Measurements from ENCODE around the gene PRDM16. TPM values are rescaled to one million over a fixed set of nuclear protein-coding genes. Genes with fewer than 3 reads are reported as not detected.

The PRDM16 gene
- total RNA-seq, 1 experiment from 2014 or later = 0.17 TPM

DNA sequence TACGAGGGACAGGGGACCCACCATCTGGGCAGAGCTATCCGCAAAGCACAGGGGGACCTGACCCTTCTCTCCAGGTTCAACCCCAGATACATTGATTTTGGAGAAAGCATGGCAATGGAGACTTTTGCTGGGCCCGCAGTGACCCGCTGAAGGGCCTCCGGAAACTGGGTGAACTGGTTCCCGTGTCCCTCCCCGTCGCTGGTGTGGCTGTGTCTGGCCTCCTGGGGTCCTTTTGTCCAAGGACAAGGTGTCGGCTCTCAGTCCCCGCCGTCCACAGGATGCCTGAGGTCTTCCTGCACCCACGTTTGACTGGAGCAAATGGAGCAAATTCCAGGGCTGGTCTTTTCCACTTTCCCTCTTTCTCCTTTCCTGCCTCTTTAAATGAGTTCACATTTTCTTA is 176.3 kb downstream of the PRDM16 start:
- Histone ChIP-seq H2BK120ac (ENCODE audit: low read depth, low read length, poor library complexity, severe bottlenecking) (no peak overlapping the region), H3K27me3 (ENCODE audit: insufficient read depth, low read length) (no peaks in the 10 kb centered on the region; the same call in 1 of the 2 replicates), H2BK5ac (ENCODE audit: insufficient read length, low read length) (no peak overlapping the region), H3K23me2 (ENCODE audit: insufficient read length, low read depth, low read length, poor library complexity, severe bottlenecking) (no peaks in the 10 kb centered on the region), H3K23ac (ENCODE audit: insufficient read length, low read depth, low read length) (no peak overlapping the region), H3K79me1 (ENCODE audit: insufficient read depth, low read depth, low read length, poor library complexity, severe bottlenecking) (no peaks in the 10 kb centered on the region), H3K18ac (ENCODE audit: insufficient read length, low read depth, low read length) (no peak overlapping the region), H4K91ac (ENCODE audit: insufficient read length, low read depth, low read length) (no peak overlapping the region), H3K4me2 (ENCODE audit: insufficient read depth, insufficient read length, low read length) (no peak overlapping the region), H2BK20ac (ENCODE audit: low read depth, low read length, poor library complexity, severe bottlenecking) (no peak overlapping the region), H3K27ac (ENCODE audit: insufficient read length, low read depth, low read length) (no peak overlapping the region), H2AK5ac (ENCODE audit: insufficient read length, low read length) (no peak overlapping the region), H2BK15ac (ENCODE audit: low read depth, low read length) (no peak overlapping the region), H2AFZ (ENCODE audit: low read length) (no peak overlapping the region), H3K9ac (ENCODE audit: extremely low read depth, insufficient read length, low read length) (no peak overlapping the region), H3K4ac (ENCODE audit: low read depth, low read length) (no peak overlapping the region), H3T11ph (ENCODE audit: low read length) (no peak overlapping the region), H2BK12ac (ENCODE audit: insufficient read length, low read depth, low read length) (no peak overlapping the region), H3K9me3 (ENCODE audit: control insufficient read depth, low read depth, low read length) (no peaks in the 10 kb centered on the region), H3K56ac (ENCODE audit: insufficient read length, low read depth, low read length) (no peak overlapping the region), H3K14ac (ENCODE audit: insufficient read depth, low read length) (no peak overlapping the region), H4K5ac (ENCODE audit: insufficient read length, low read depth, low read length) (no peak overlapping the region), H4K20me1 (ENCODE audit: control insufficient read depth, insufficient read depth, insufficient read length) (no peaks in the 10 kb centered on the region), H4K8ac (replicated peaks; ENCODE audit: insufficient read length, low read depth, low read length) (no peak overlapping the region), H3K79me2 (ENCODE audit: insufficient read depth, low read length) (no peaks in the 10 kb centered on the region), H3K4me1 (ENCODE audit: insufficient read depth, low read length) (no peaks in the 10 kb centered on the region)
- no peak overlapping the region; a peak in 1 of 7 replicates for H3K27ac Mint-ChIP-seq
- no CpG with 5 or more reads among the region's 12 CpGs for WGBS (ENCODE audit: extremely low coverage, insufficient read length, low lambda C conversion rate)
- DNase-seq = no peak
- H3K4me1 Mint-ChIP-seq = peaks cover 4 to 28% of the 10 kb centered on the region in 2 experiments
- H3K27me3 Mint-ChIP-seq (ENCODE audit: low read depth) = peaks cover 26% of the 10 kb centered on the region
- no peaks in the 10 kb centered on the region for H3K36me3 Mint-ChIP-seq (ENCODE audit: insufficient read depth in 1 of 3, low read depth in 3 of 3)
- H3K9me3 Mint-ChIP-seq = no peaks in the 10 kb centered on the region
- TF ChIP-seq, protein P1, sequence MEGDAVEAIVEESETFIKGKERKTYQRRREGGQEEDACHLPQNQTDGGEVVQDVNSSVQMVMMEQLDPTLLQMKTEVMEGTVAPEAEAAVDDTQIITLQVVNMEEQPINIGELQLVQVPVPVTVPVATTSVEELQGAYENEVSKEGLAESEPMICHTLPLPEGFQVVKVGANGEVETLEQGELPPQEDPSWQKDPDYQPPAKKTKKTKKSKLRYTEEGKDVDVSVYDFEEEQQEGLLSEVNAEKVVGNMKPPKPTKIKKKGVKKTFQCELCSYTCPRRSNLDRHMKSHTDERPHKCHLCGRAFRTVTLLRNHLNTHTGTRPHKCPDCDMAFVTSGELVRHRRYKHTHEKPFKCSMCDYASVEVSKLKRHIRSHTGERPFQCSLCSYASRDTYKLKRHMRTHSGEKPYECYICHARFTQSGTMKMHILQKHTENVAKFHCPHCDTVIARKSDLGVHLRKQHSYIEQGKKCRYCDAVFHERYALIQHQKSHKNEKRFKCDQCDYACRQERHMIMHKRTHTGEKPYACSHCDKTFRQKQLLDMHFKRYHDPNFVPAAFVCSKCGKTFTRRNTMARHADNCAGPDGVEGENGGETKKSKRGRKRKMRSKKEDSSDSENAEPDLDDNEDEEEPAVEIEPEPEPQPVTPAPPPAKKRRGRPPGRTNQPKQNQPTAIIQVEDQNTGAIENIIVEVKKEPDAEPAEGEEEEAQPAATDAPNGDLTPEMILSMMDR (conservative IDR thresholded peaks at IDR 0.05) = no peak
- H3K4me3 Mint-ChIP-seq = no peak overlapping the region

Data from H9 (cell line).